ENCODE results near the gene NPC1. TPM values are rescaled to one million over a fixed set of nuclear protein-coding genes. Genes with fewer than 3 reads are reported as not detected.

Gene NPC1
- total and polyA plus RNA-seq, 4 donors, result 9.5 to 46.7 (median 27.3) TPM

- Histone ChIP-seq H3K9ac (ENCODE audit: low read depth in 1 of 2, low read length in 2 of 2) (no peak overlapping the region), H3K27ac (ENCODE audit: low read depth in 1 of 2, low read length in 2 of 2) (no peak overlapping the region), H3K36me3 (ENCODE audit: control insufficient read depth in 4 of 4, insufficient read depth in 3 of 4, low read depth in 1 of 4, low read length in 3 of 4) (peaks cover 9 to 73% (median 62%) of the 10 kb centered on the region in 4 donors), H3K9me3 (ENCODE audit: control insufficient read depth in 4 of 4, low read length in 3 of 4) (no peaks in the 10 kb centered on the region), H3K4me3 (ENCODE audit: low read depth in 1 of 3, low read length in 3 of 3) (no peak overlapping the region), H3K27me3 (ENCODE audit: control insufficient read depth in 4 of 4, insufficient read depth in 4 of 4, low read length in 3 of 4) (no peaks in the 10 kb centered on the region), H3K4me1 (ENCODE audit: control insufficient read depth in 4 of 4, insufficient read depth in 4 of 4, low read length in 3 of 4) (peaks cover 1 to 18% (median 11%) of the 10 kb centered on the region in 4 donors)
- DNase-seq (ENCODE audit: low spot score), result no peak
- TF ChIP-seq EGR1 (IDR thresholded peaks at IDR 0.05; ENCODE audit: low read depth in 2 of 2), result no peak
- no peak for TF ChIP-seq GABPA (IDR thresholded peaks at IDR 0.05 in 1 of 2, conservative IDR thresholded peaks at IDR 0.05 in 1 of 2)
- no peak for TF ChIP-seq JUND (IDR thresholded peaks at IDR 0.05)
- TF ChIP-seq SP1 (IDR thresholded peaks at IDR 0.05), result no peak
- no peak for TF ChIP-seq YY1 (IDR thresholded peaks at IDR 0.05)
- TF ChIP-seq RXRA (IDR thresholded peaks at IDR 0.05), result no peak
- no peak for TF ChIP-seq MAX (IDR thresholded peaks at IDR 0.05)
- no peak for TF ChIP-seq ATF3 (IDR thresholded peaks at IDR 0.05)
- no peak for TF ChIP-seq HNF4A (conservative IDR thresholded peaks at IDR 0.05)
- no peak for TF ChIP-seq TAF1 (conservative IDR thresholded peaks at IDR 0.05)
- no peak for TF ChIP-seq CTCF (IDR thresholded peaks at IDR 0.05; ENCODE audit: low read depth, low read length, missing input control)
- 96% methylated on average over 5 of the region's 5 CpGs for WGBS
These were observed 50.1 kb downstream of the NPC1 start for GRCh38 chr18:23536204-23536603.

- no peak for TF ChIP-seq FOXA2 (IDR thresholded peaks at IDR 0.05)
- TF ChIP-seq JUND (IDR thresholded peaks at IDR 0.05), result no peak
- TF ChIP-seq SP1 (IDR thresholded peaks at IDR 0.05), result no peak
- TF ChIP-seq ZBTB33 (IDR thresholded peaks at IDR 0.05), result no peak
- TF ChIP-seq RXRA (IDR thresholded peaks at IDR 0.05), result no peak
- no peak for TF ChIP-seq HNF4A (conservative IDR thresholded peaks at IDR 0.05)
- TF ChIP-seq REST (IDR thresholded peaks at IDR 0.05), result no peak
- no peak for TF ChIP-seq HNF4G (IDR thresholded peaks at IDR 0.05)
- TF ChIP-seq TAF1 (conservative IDR thresholded peaks at IDR 0.05), result no peak
- no peak for TF ChIP-seq NR2F2 (IDR thresholded peaks at IDR 0.05)
- TF ChIP-seq ATF3 (IDR thresholded peaks at IDR 0.05), result no peak
- TF ChIP-seq FOXA1 (IDR thresholded peaks at IDR 0.05), result no peak
- TF ChIP-seq MAX (IDR thresholded peaks at IDR 0.05), result no peak
- no peak for TF ChIP-seq GABPA (IDR thresholded peaks at IDR 0.05 in 1 of 2, conservative IDR thresholded peaks at IDR 0.05 in 1 of 2)
- no peak for TF ChIP-seq CTCF (IDR thresholded peaks at IDR 0.05; ENCODE audit: low read depth, low read length, missing input control)
- TF ChIP-seq RAD21 (IDR thresholded peaks at IDR 0.05), result no peak
- H3K9me3 ChIP-seq (ENCODE audit: control insufficient read depth in 4 of 4, low read length in 3 of 4), result no peaks in the 10 kb centered on the region
- H3K36me3 ChIP-seq (ENCODE audit: control insufficient read depth in 4 of 4, insufficient read depth in 3 of 4, low read depth in 1 of 4, low read length in 3 of 4), result peaks cover 9 to 75% (median 67%) of the 10 kb centered on the region in 4 donors
- H3K9ac ChIP-seq (ENCODE audit: low read depth in 1 of 2, low read length in 2 of 2), result no peak overlapping the region
- H3K27me3 ChIP-seq (ENCODE audit: control insufficient read depth in 4 of 4, insufficient read depth in 4 of 4, low read length in 3 of 4), result no peaks in the 10 kb centered on the region
- peaks cover 1 to 14% (median 8%) of the 10 kb centered on the region in 4 donors for H3K4me1 ChIP-seq (ENCODE audit: control insufficient read depth in 4 of 4, insufficient read depth in 4 of 4, low read length in 3 of 4)
- WGBS, result 97% methylated on average over 16 of the region's 16 CpGs
- H3K4me3 ChIP-seq (ENCODE audit: low read depth in 1 of 3, low read length in 3 of 3), result no peak overlapping the region
- DNase-seq (ENCODE audit: low spot score), result no peak
- H3K27ac ChIP-seq (ENCODE audit: low read depth in 1 of 2, low read length in 2 of 2), result no peak overlapping the region
These were observed 52.0 kb downstream of the NPC1 start for GRCh38 chr18:23534276-23534675.

All from liver (tissue), 9 donors.